ENCODE results near the gene KIAA0319L.

- TF ChIP-seq CTCF (conservative IDR thresholded peaks at IDR 0.05; ENCODE audit: low read length) (no peak), EZH2phosphoT487 (IDR thresholded peaks at IDR 0.05; ENCODE audit: borderline replicate concordance, low read depth, low read length) (no peak)
Observed at GRCh38 chr1:35524106-35524505, 33.1 kb downstream of the KIAA0319L start.

Measured in OCI-LY7 (cell line).